Myocyte (in vitro differentiated cells): ENCODE data around the gene TNPO2. TPM values are rescaled to one million over a fixed set of nuclear protein-coding genes. Genes with fewer than 3 reads are reported as not detected.

Experiments used
- DNase-seq: peaks from one replicate; pipeline ENCODE4 v3.0.0-alpha.2; 2012; ENCODE audit warnings: low read depth
- total RNA-seq: library from RNA; depleted of rRNA; stranded (reverse); fragments of >200 nt; gene quantifications from 2 replicates; pipeline ENCODE4 v1.2.3, GENCODE V29; 2014

Gene TNPO2
- total RNA-seq, 1 donor from 2014 or later = 45.6 TPM

DNA sequence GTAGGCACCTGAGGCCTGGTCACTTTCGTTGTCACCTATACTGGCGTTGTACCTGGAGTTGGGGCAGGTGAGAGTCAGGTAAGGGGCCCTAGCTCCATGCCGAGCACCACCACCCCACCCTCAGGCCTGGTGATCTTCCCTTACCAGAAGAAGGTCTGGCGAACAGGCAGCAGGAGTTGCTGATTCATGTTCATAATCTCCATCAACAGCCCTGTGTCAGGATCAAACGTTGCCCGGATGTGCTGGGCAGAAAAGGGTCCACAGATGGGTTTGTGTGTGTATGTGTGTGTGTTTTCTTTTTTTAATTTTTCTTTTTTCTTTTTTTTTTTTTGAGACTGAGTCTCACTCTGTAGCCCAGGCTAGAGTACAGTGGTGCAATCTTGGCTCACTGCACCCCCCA lies 71.5 kb downstream of the TNPO2 start:
- DNase-seq = no peak

DNA sequence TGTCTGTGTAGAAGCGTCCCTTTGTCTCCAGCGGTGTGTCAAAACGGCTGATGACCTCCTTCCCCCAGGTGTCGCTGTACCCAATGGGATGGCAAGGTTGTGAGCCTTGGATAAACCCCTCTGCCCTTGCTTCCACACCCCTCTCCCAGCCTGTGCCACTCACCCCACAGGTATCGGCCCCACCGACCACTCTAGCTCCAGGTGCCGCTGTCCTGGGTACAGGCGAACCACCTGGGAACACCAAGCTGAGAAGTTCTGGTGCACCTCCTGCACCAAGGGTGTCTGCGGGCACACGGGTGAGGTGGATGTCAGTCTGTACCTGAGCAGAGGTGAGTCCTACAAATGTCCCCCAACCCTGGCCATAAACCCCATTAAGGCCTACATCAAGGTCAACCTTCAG lies 73.8 kb downstream of the TNPO2 start:
- no peak for DNase-seq

Other genes starting within 250 kb of the TNPO2 start
- gene ZNF709, start 239.1 kb downstream of the TNPO2 start, total RNA-seq = 3.2 and 4.4 TPM in 2 replicates
- 5.8 and 6.0 TPM in 2 replicates for gene ZNF564, start 172.4 kb downstream of the TNPO2 start, total RNA-seq
- gene ZNF490, start 113.1 kb downstream of the TNPO2 start, total RNA-seq = 5.8 and 8.6 TPM in 2 replicates
- 12.5 and 13.6 TPM in 2 replicates for gene ZNF791, start 113.0 kb downstream of the TNPO2 start, total RNA-seq
- 50.7 and 52.0 TPM in 2 replicates for gene MAN2B1, start 57.2 kb downstream of the TNPO2 start, total RNA-seq
- gene WDR83, start 57.1 kb downstream of the TNPO2 start, total RNA-seq = 10.2 and 10.5 TPM in 2 replicates
- gene DHPS, start 42.1 kb downstream of the TNPO2 start, total RNA-seq = 72.5 and 97.1 TPM in 2 replicates
- not detected in 2 replicates for gene GNG14, start 35.9 kb downstream of the TNPO2 start, total RNA-seq
- gene FBXW9, start 27.3 kb downstream of the TNPO2 start, total RNA-seq = 11.9 and 12.2 TPM in 2 replicates
- 200 and 262 TPM in 2 replicates for gene TRIR, start 10.8 kb upstream of the TNPO2 start, total RNA-seq
- gene GET3, start 13.6 kb upstream of the TNPO2 start, total RNA-seq = 73.1 and 96.8 TPM in 2 replicates
- gene BEST2, start 27.9 kb upstream of the TNPO2 start, total RNA-seq = 0.05 and 0.24 TPM in 2 replicates
- 39.6 and 49.9 TPM in 2 replicates for gene HOOK2, start 51.6 kb upstream of the TNPO2 start, total RNA-seq
- gene JUNB, start 67.6 kb upstream of the TNPO2 start, total RNA-seq = 84.4 and 96.5 TPM in 2 replicates
- gene PRDX2, start 77.9 kb upstream of the TNPO2 start, total RNA-seq = 109 and 130 TPM in 2 replicates
- not detected in 2 replicates for gene THSD8, start 78.1 kb upstream of the TNPO2 start, total RNA-seq
- gene RNASEH2A, start 82.7 kb upstream of the TNPO2 start, total RNA-seq = 3.5 and 4.3 TPM in 2 replicates
- not detected in 2 replicates for gene RTBDN, start 110.6 kb upstream of the TNPO2 start, total RNA-seq
- gene MAST1, start 114.6 kb upstream of the TNPO2 start, total RNA-seq = 0.42 TPM in 1 of 2 replicates, not detected in the other
- 21.3 and 22.3 TPM in 2 replicates for gene DNASE2, start 157.5 kb upstream of the TNPO2 start, total RNA-seq
- gene KLF1, start 163.3 kb upstream of the TNPO2 start, total RNA-seq = not detected in 2 replicates
- 32.8 and 42.3 TPM in 2 replicates for gene GCDH, start 167.2 kb upstream of the TNPO2 start, total RNA-seq
- gene SYCE2, start 195.4 kb upstream of the TNPO2 start, total RNA-seq = 0.16 TPM in 1 of 2 replicates, not detected in the other
- gene FARSA, start 209.8 kb upstream of the TNPO2 start, total RNA-seq = 47.8 and 55.7 TPM in 2 replicates
- 890 and 1,463 TPM in 2 replicates for gene CALR, start 214.7 kb upstream of the TNPO2 start, total RNA-seq
- 199 and 236 TPM in 2 replicates for gene RAD23A, start 221.9 kb upstream of the TNPO2 start, total RNA-seq
- 44.6 and 58.1 TPM in 2 replicates for gene GADD45GIP1, start 233.3 kb upstream of the TNPO2 start, total RNA-seq
- not detected in 2 replicates for gene DAND5, start 245.6 kb upstream of the TNPO2 start, total RNA-seq